IMR-90 (cell line): ENCODE measurements around the gene ZNF513. TPM values are rescaled to one million over a fixed set of nuclear protein-coding genes. Genes with fewer than 3 reads are reported as not detected.

Experiments
- ATAC-seq: fragments of 200-7000 bp; cut with Tn5 transposase; 2 replicates; pipeline ENCODE4 v1.9.1; 2020; ENCODE audit warnings: low read depth, mild to moderate bottlenecking, moderate library complexity
- BruUV-seq: library from RNA; stranded (reverse); fragments of 400-500 nt; replicated peaks from 2 replicates; lab custom pipeline; 2021; lab: Mats Ljungman, UMichigan
- CTCF ChIA-PET: fragments of 300-600 bp; formaldehyde crosslinking; extraction: SDS; loops from one replicate; lab custom pipeline; 2021; ENCODE audit warnings: antibody characterized with exemption; lab: Yijun Ruan, JAX
- POLR2A ChIA-PET: fragments of 300-600 bp; sonication (Branson Sonifier 250); formaldehyde crosslinking; loops from one replicate; lab custom pipeline; 2022; ENCODE audit warnings: antibody characterized with exemption; ENCODE audit not compliant: unreplicated experiment; lab: Charles Lee
- DNase-seq: peaks from one replicate; pipeline ENCODE4 v3.0.0; 2013
- H2AFZ ChIP-seq: replicated peaks from 2 replicates; pipeline ENCODE3; 2013; ENCODE audit warnings: low read length, mild to moderate bottlenecking; ENCODE audit not compliant: poor library complexity
- H2AK5ac ChIP-seq: 2 replicates; pipeline ENCODE4 v1.6.1; 2013; ENCODE audit warnings: low read depth, low read length, inconsistent platforms
- H2AK9ac ChIP-seq: replicated peaks from 2 replicates; pipeline ENCODE3; 2013; ENCODE audit warnings: mild to moderate bottlenecking, low read depth, low read length, moderate library complexity; ENCODE audit not compliant: poor library complexity
- H2BK120ac ChIP-seq: 2 replicates; pipeline ENCODE4 v1.6.1; 2013; ENCODE audit warnings: low read depth, low read length, inconsistent platforms
- H2BK15ac ChIP-seq: 3 replicates; pipeline ENCODE4 v1.6.1; 2013; ENCODE audit warnings: low read depth, low read length, inconsistent platforms
- H2BK20ac ChIP-seq: 2 replicates; pipeline ENCODE4 v1.6.1; 2013; ENCODE audit warnings: low read depth, mild to moderate bottlenecking, inconsistent platforms, low read length, moderate library complexity
- H2BK5ac ChIP-seq: 2 replicates; pipeline ENCODE4 v1.6.1; 2013; ENCODE audit warnings: mild to moderate bottlenecking, low read depth, low read length, inconsistent platforms; ENCODE audit not compliant: poor library complexity, severe bottlenecking
- H3K14ac ChIP-seq: replicated peaks from 2 replicates; pipeline ENCODE4 v1.6.1; 2013; ENCODE audit warnings: low read depth, low read length, inconsistent platforms
- H3K18ac ChIP-seq: 2 replicates; pipeline ENCODE4 v1.6.1; 2013; ENCODE audit warnings: low read depth, low read length, control low read depth
- H3K23ac ChIP-seq: 2 replicates; pipeline ENCODE4 v1.6.1; 2013; ENCODE audit warnings: low read depth, low read length, inconsistent platforms
- H3K27ac ChIP-seq: 2 replicates; pipeline ENCODE4 v1.5.1; 2013; ENCODE audit warnings: mild to moderate bottlenecking, control low read depth, low read length; ENCODE audit not compliant: insufficient read depth
- H3K27me3 ChIP-seq: 2 replicates; pipeline ENCODE4 v1.6.1; 2013; ENCODE audit warnings: low read length; ENCODE audit not compliant: control insufficient read depth, insufficient read depth
- H3K36me3 ChIP-seq: 2 replicates; pipeline ENCODE4 v1.6.1; 2013; ENCODE audit warnings: low read length, mixed read lengths; ENCODE audit not compliant: control insufficient read depth, insufficient read depth
- H3K4ac ChIP-seq: 2 replicates; pipeline ENCODE4 v1.6.1; 2013; ENCODE audit warnings: low read depth, low read length, inconsistent platforms
- H3K4me1 ChIP-seq: 2 replicates; pipeline ENCODE4 v1.6.1; 2013; ENCODE audit warnings: low read length, mixed read lengths; ENCODE audit not compliant: control insufficient read depth, insufficient read depth
- H3K4me2 ChIP-seq: 2 replicates; pipeline ENCODE4 v1.6.1; 2013; ENCODE audit warnings: low read depth, mild to moderate bottlenecking, control low read depth, low read length, moderate library complexity
- H3K4me3 ChIP-seq: 2 replicates; pipeline ENCODE4 v1.5.1; 2013; ENCODE audit warnings: low read depth, mild to moderate bottlenecking, control low read depth, low read length, moderate library complexity; ENCODE audit not compliant: insufficient read depth
- H3K56ac ChIP-seq: 2 replicates; pipeline ENCODE4 v1.6.1; 2013; ENCODE audit warnings: low read length, inconsistent platforms; ENCODE audit not compliant: insufficient read depth; ENCODE audit errors: extremely low read depth
- H3K79me1 ChIP-seq, 2 experiments: 2 replicates each; pipeline ENCODE4 v1.6.1; 2013; ENCODE audit warnings: low read length in 2 of 2, inconsistent platforms in 1 of 2, low read depth in 1 of 2
- H3K9ac ChIP-seq: 2 replicates; pipeline ENCODE4 v1.6.1; 2013; ENCODE audit warnings: low read depth, low read length, control low read depth
- H3K9me1 ChIP-seq: 2 replicates; pipeline ENCODE4 v1.6.1; 2013; ENCODE audit warnings: low read length, inconsistent platforms; ENCODE audit not compliant: insufficient read depth
- H3K9me3 ChIP-seq: 2 replicates; pipeline ENCODE4 v1.6.1; 2013; ENCODE audit warnings: low read length; ENCODE audit not compliant: control insufficient read depth, insufficient read depth
- H4K20me1 ChIP-seq: 2 replicates; pipeline ENCODE4 v1.6.1; 2013; ENCODE audit warnings: low read length, inconsistent platforms; ENCODE audit not compliant: insufficient read depth
- H4K5ac ChIP-seq: 2 replicates; pipeline ENCODE4 v1.6.1; 2013; ENCODE audit warnings: mild to moderate bottlenecking, low read depth, low read length, control low read depth
- H4K8ac ChIP-seq, 2 experiments: 2 replicates each; pipeline ENCODE4 v1.6.1; 2013; ENCODE audit warnings: low read depth in 2 of 2, low read length in 2 of 2, control low read depth in 1 of 2, inconsistent platforms in 1 of 2
- H4K91ac ChIP-seq: 2 replicates; pipeline ENCODE4 v1.6.1; 2013; ENCODE audit warnings: low read depth, low read length, inconsistent platforms; ENCODE audit not compliant: insufficient read depth
- CHD1 ChIP-seq: IDR thresholded peaks from 2 replicates; pipeline ENCODE4 v1.6.1; 2012; ENCODE audit warnings: low read depth, low read length, improper control_type of control experiment
- MAFK ChIP-seq: IDR thresholded peaks from 2 replicates; pipeline ENCODE4 v1.6.1; 2012; ENCODE audit warnings: low read depth, low read length, improper control_type of control experiment
- MAZ ChIP-seq: IDR thresholded peaks from 2 replicates; pipeline ENCODE4 v1.6.1; 2012; ENCODE audit warnings: low read depth, mild to moderate bottlenecking, low read length, improper control_type of control experiment, moderate library complexity, borderline replicate concordance
- NFE2L2 ChIP-seq: fragments of 150-350 bp; IDR thresholded peaks from 2 replicates; pipeline ENCODE4 v1.6.1; 2016; ENCODE audit warnings: low read depth, mild to moderate bottlenecking, low read length
- POLR2A ChIP-seq: IDR thresholded peaks from 2 replicates; pipeline ENCODE4 v1.6.1; 2012; ENCODE audit warnings: mild to moderate bottlenecking, low read depth, low read length
- RCOR1 ChIP-seq: IDR thresholded peaks from 2 replicates; pipeline ENCODE4 v1.6.1; 2012; ENCODE audit warnings: mild to moderate bottlenecking, low read length, improper control_type of control experiment; ENCODE audit not compliant: insufficient replicate concordance
- RFX5 ChIP-seq: IDR thresholded peaks from 2 replicates; pipeline ENCODE4 v1.8.0; 2012; ENCODE audit warnings: low read depth, mild to moderate bottlenecking, low read length, moderate library complexity
- SMC3 ChIP-seq: fragments of 150-350 bp; IDR thresholded peaks from 2 replicates; pipeline ENCODE4 v1.6.1; 2016; ENCODE audit warnings: low read depth, mild to moderate bottlenecking, antibody characterized with exemption, low read length, moderate library complexity
- USF2 ChIP-seq: fragments of 150-350 bp; IDR thresholded peaks from 2 replicates; pipeline ENCODE4 v1.6.1; 2017; ENCODE audit warnings: mild to moderate bottlenecking, antibody characterized with exemption, low read length, low read depth
- WGBS, 2 experiments: methylation state at CpG; one replicate each; pipeline versions ENCODE4 v1.1.5 to v1.1.7; 2013; ENCODE audit warnings: missing lambda C conversion rate in 2 of 2; ENCODE audit not compliant: insufficient read length in 1 of 2; ENCODE audit errors: extremely low coverage in 2 of 2; 5-methylcytosine and 5-hydroxymethylcytosine counted together
- dilution Hi-C: fragments of 300-500 bp; cut with HindIII; formaldehyde crosslinking; loops from one replicate; pipeline ENCODE4 v1.14.3; 2018; ENCODE audit warnings: low sequenced_read_pairs; ENCODE audit not compliant: unreplicated experiment
- in situ Hi-C: fragments of 300-500 bp; cut with MboI; formaldehyde crosslinking; loops from 3 replicates; pipeline ENCODE4 v1.14.3; 2019; ENCODE audit warnings: low sequenced_read_pairs, inconsistent platforms, mixed read lengths
- intact Hi-C: fragments of 100-400 bp; cut with micrococcal nuclease; formaldehyde crosslinking; loops from 2 replicates; pipeline ENCODE4 v1.10.0; 2022
- polyA plus RNA-seq, 3 experiments: library from polyadenylated mRNA; depleted of rRNA; stranded (reverse); fragments of >200 nt; gene quantifications; 2 replicates each; pipeline ENCODE4 v1.2.3, GENCODE V29; 2012; ENCODE audit warnings: low replicate concordance in 1 of 3
- total RNA-seq: library from RNA; depleted of rRNA; stranded (reverse); fragments of >200 nt; gene quantifications from 2 replicates; pipeline ENCODE4 v1.2.3, GENCODE V29; 2012

ZNF513 gene
- total and polyA plus RNA-seq, 2 of the 4 experiments (the other 2 are of a cell fraction): 3.4 to 23.7 TPM

DNA sequence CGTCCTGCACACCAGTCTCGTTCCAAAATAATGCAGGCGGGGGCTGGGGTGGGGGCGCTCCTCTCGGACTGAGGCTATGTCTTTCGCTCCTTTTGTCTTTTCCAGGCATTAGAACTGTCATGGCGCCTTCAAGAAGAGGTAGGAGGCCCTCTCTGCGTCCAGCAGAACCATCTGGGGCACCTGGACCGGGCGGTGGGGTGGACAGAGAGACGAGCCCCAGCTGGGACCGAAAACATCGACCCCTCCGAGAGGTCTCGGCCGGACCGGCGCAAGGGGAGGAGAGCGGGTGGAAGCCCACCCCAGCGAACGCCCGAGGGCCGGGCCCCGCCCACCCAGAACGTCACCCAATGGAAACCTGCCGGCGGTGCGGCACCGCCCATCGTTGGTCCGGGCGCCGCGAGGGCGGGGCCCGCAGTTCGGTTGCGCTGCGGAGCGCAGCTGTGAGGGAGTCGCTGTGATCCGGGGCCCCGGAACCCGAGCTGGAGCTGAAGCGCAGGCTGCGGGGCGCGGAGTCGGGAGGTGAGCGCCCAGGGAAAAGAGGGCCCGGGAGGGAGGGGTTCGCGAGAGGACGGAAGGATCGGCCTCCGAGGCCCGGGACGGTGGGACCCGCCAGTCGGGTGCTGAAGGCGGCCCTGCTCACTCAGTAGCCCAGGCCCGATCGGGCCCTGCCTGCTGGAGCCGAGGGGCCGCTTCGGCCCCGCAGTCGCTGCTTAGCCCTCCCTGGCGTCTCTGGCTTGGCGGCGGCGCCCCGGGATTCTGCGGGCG is 47.9 kb upstream of the ZNF513 start, which contains the start of gene NRBP1:
TSS of gene NRBP1 (plus strand) at position 419 of the 765 bp plus-strand sequence. CDS start 4,643 bp downstream, outside the sequence.
- no TSS peak for BruUV-seq
- Histone ChIP-seq H2BK120ac (peak within 1 kb of the TSS; percentile 75), H3K27ac (peak within 1 kb of the TSS; percentile 94), H3K4ac (peak within 1 kb of the TSS; percentile 85), H3K79me1 (peaks cover 0 to 36% of the 10 kb centered on the region in 2 experiments; a peak in 2 of 4 replicates), H2BK5ac (peak within 1 kb of the TSS; percentile 81), H2BK15ac (no peak within 1 kb of the TSS; the same call in 2 of the 3 replicates), H4K91ac (peak within 1 kb of the TSS; percentile 86), H2AK9ac (peak within 1 kb of the TSS; percentile 98), H2AK5ac (peak within 1 kb of the TSS; percentile 43; the same call in 1 of the 2 replicates), H3K9me1 (0 out of 2 replicates have a peak, but pooled peaks cover 3% of the 10 kb centered on the region), H3K23ac (peak within 1 kb of the TSS; percentile 92), H3K27me3 (no peaks in the 10 kb centered on the region), H3K9ac (peak within 1 kb of the TSS; percentile 94), H3K4me3 (peak within 1 kb of the TSS; percentile 81), H2AFZ (peak within 1 kb of the TSS; percentile 94), H3K4me2 (peak within 1 kb of the TSS; percentile 84), H3K14ac (peak within 1 kb of the TSS; percentile 97), H3K18ac (peak within 1 kb of the TSS; percentile 46), H2BK20ac (no peak within 1 kb of the TSS), H3K9me3 (no peaks in the 10 kb centered on the region), H4K5ac (peak within 1 kb of the TSS; percentile 79), H3K36me3 (peaks cover 3% of the 10 kb centered on the region; the same call in 1 of the 2 replicates), H3K56ac (peak within 1 kb of the TSS; percentile 86), H4K20me1 (peaks cover 41% of the 10 kb centered on the region), H3K4me1 (peaks cover 8% of the 10 kb centered on the region), H4K8ac (peak within 1 kb of the TSS; percentile 66 to 92)
- DNase-seq (peak; percentile 88), ATAC-seq (peak; percentile 92)
- WGBS, 2 experiments: 2% methylated on average over 32 of the region's 75 CpGs; no CpG with 5 or more reads in 1 of the 2 experiments
- intact Hi-C loops (loop anchor here (1.0 kb wide), 1 partner anchor 19 kb away; the partner anchor contains the start of gene PPM1G), dilution Hi-C loops (no loop called here), in situ Hi-C loops (no loop called here)
- CTCF ChIA-PET: interaction anchor here (1.2 kb wide), 1 partner anchor 20 kb away, joined by 3 read pairs; no protein-coding TSS in a partner anchor
- POLR2A ChIA-PET: interaction anchor here (0.9 to 1.1 kb wide), 2 partner anchors 19 to 51 kb away, joined by 3 to 4 read pairs; partner anchors contain the start of gene PPM1G
- TF ChIP-seq CHD1 (no peak), MAFK (no peak), USF2 (no peak), NFE2L2 (no peak), RCOR1 (peak; percentile 23), POLR2A (peak; percentile 93), RFX5 (no peak), MAZ (peak; percentile 74; the same call in 1 of the 2 replicates), SMC3 (no peak)
